GM12878 (cell line): ENCODE results near the gene TXNRD1.

ENCODE experiments used
- CTCF ChIP-seq, 3 experiments: IDR thresholded peaks in 2 of 3; conservative IDR thresholded peaks in 1 of 3; 2 replicates each; pipeline ENCODE4 v1.5.1; 2011; ENCODE audit warnings: low read depth in 3 of 3, low read length in 3 of 3, mild to moderate bottlenecking in 3 of 3, control low read depth in 2 of 3, moderate library complexity in 2 of 3, inconsistent platforms in 1 of 3, mixed read lengths in 1 of 3; ENCODE audit not compliant: control insufficient read depth in 2 of 3, insufficient read depth in 1 of 3; ENCODE audit errors: extremely low read depth in 1 of 3
- EP300 ChIP-seq, 2 experiments: fragments of 150-350 bp in 1 of 2; IDR thresholded peaks; 2 replicates each; pipeline ENCODE4 v1.6.1; 2011 to 2012; ENCODE audit warnings: low read depth in 2 of 2, low read length in 2 of 2, borderline replicate concordance in 1 of 2, improper control_type of control experiment in 1 of 2, inconsistent platforms in 1 of 2; ENCODE audit not compliant: control insufficient read depth in 1 of 2
- HDAC2 ChIP-seq: fragments of 200-600 bp; sonication (generic); IDR thresholded peaks from 2 replicates; pipeline ENCODE4 v1.6.1; 2017
- HSF1 ChIP-seq: fragments of 150-350 bp; IDR thresholded peaks from 2 replicates; pipeline ENCODE4 v1.6.1; 2014; ENCODE audit warnings: mild to moderate bottlenecking, low read depth, low read length
- POLR2A ChIP-seq: IDR thresholded peaks from 2 replicates; pipeline ENCODE4 v1.6.1; 2011; ENCODE audit warnings: low read depth, mild to moderate bottlenecking, low read length
- RAD51 ChIP-seq: fragments of 450-650 bp; IDR thresholded peaks from 2 replicates; pipeline ENCODE4 v1.6.1; 2016; ENCODE audit warnings: moderate library complexity, mild to moderate bottlenecking, inconsistent platforms
- SKIL ChIP-seq: fragments of 450-650 bp; IDR thresholded peaks from 2 replicates; pipeline ENCODE4 v1.6.1; 2017; ENCODE audit warnings: mild to moderate bottlenecking, low read depth, inconsistent platforms; ENCODE audit not compliant: poor library complexity, severe bottlenecking
- SMAD1 ChIP-seq: fragments of 450-650 bp; IDR thresholded peaks from 2 replicates; pipeline ENCODE4 v1.6.1; 2018; ENCODE audit warnings: mild to moderate bottlenecking, low read depth; ENCODE audit not compliant: partially characterized antibody
- SRF ChIP-seq, 2 experiments: IDR thresholded peaks; 2 replicates each; pipeline ENCODE4 v1.6.1; 2011; ENCODE audit warnings: low read depth in 2 of 2, low read length in 2 of 2, mild to moderate bottlenecking in 1 of 2, moderate library complexity in 1 of 2

GRCh38 chr12:104342147-104342546, 126.6 kb downstream of the TXNRD1 start:
- no peak for TF ChIP-seq CTCF (IDR thresholded peaks at IDR 0.05 in 2 of 3, conservative IDR thresholded peaks at IDR 0.05 in 1 of 3; ENCODE audit: control insufficient read depth in 2 of 3, extremely low read depth in 1 of 3, insufficient read depth in 1 of 3, low read depth in 3 of 3, low read length in 3 of 3)
- TF ChIP-seq POLR2A: no peak
- no peak for TF ChIP-seq HSF1
- TF ChIP-seq SKIL: no peak
- no peak for TF ChIP-seq SRF (IDR thresholded peaks at IDR 0.05; ENCODE audit: low read depth in 2 of 2, low read length in 2 of 2)
- no peak for TF ChIP-seq EP300 (IDR thresholded peaks at IDR 0.05; ENCODE audit: borderline replicate concordance in 1 of 2, control insufficient read depth in 1 of 2, low read depth in 2 of 2, low read length in 2 of 2)
- TF ChIP-seq HDAC2: no peak
- TF ChIP-seq RAD51: no peak
- TF ChIP-seq SMAD1: no peak
